ENCODE results near the gene MARCHF7. TPM values are rescaled to one million over a fixed set of nuclear protein-coding genes. Genes with fewer than 3 reads are reported as not detected.

The MARCHF7 gene
- total and polyA plus RNA-seq, 2 of the 13 experiments (the other 11 are each of a cell fraction or from before 2014, with no cell fraction given) = 32.8 to 88.5 TPM

DNA sequence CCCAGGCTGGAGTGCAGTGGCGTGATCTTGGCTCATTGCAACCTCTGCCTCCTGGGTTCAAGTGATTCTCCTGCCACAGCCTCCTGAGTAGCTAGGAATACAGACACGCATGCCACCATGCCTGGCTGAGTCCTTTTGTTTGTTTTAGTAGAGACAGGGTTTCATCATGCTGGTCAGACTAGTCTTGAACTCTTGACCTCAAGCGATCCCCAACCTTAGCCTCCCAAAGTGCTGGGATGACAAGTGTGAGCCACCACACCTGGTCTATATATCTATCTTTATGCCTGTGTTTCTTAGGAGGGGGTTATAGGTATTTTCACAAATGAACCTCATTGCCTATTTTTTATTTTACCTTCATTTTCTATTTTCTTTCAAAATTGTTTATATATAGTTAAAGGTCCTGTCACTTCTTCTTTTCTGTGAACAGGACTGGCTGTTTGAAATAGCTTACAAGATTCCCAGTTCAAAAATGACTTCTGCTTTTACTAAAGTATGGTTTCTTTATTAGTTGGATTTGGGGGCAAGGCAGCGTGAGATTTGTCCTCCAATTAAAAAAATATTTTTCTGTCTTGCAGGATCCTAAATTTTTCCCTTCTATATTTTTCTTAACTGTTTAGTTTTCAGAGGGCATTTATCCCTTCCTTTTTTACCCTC, 16.4 kb upstream of the MARCHF7 start:
- no peaks in the 10 kb centered on the region for H3K27me3 ChIP-seq (ENCODE audit: control insufficient read depth in 1 of 2, insufficient read depth in 2 of 2, low read length in 2 of 2)
- WGBS (ENCODE audit: low lambda C conversion rate) = 86% methylated on average over 4 of the region's 4 CpGs
- POLR2A ChIA-PET = no interaction called here
- no peak overlapping the region for H2AFZ ChIP-seq (ENCODE audit: low read length)
- no peaks in the 10 kb centered on the region for H3K79me2 ChIP-seq (ENCODE audit: insufficient read depth, low read length)
- H3K9me3 ChIP-seq (ENCODE audit: low read length) = no peaks in the 10 kb centered on the region
- no peak overlapping the region for H3K27ac ChIP-seq (ENCODE audit: extremely low read length, insufficient read depth, low read length)
- no peaks in the 10 kb centered on the region for H4K20me1 ChIP-seq (ENCODE audit: insufficient read depth, low read length)
- no peak overlapping the region for H3K4me3 ChIP-seq (replicated peaks in 1 of 3; ENCODE audit: insufficient read depth in 1 of 3, low read depth in 2 of 3, low read length in 3 of 3)
- in situ Hi-C loops (cut with HindIII; ENCODE audit: extremely low pct_ligation_motif_present, low pct_unique_long_range_greater_than_20kb) = loop anchor here (10.0 kb wide), 1 partner anchor 141 kb away; no protein-coding TSS in a partner anchor
- H3K36me3 ChIP-seq (replicated peaks in 1 of 2; ENCODE audit: control insufficient read depth in 1 of 2, insufficient read depth in 2 of 2, low read length in 2 of 2) = no peaks in the 10 kb centered on the region
- intact Hi-C loops (cut with micrococcal nuclease; ENCODE audit: unreplicated experiment) = loop anchor here (5.0 kb wide), 1 partner anchor 1269 kb away; no protein-coding TSS in a partner anchor
- CTCF ChIA-PET (ENCODE audit: low intra/inter-chr PET ratio, low total read pairs) = no interaction called here
- DNase-seq (ENCODE audit: low spot score) (no peak), ATAC-seq (no peak), FAIRE-seq (no peak)
- no peaks in the 10 kb centered on the region for H3K4me1 ChIP-seq (ENCODE audit: insufficient read depth, low read length)
- no TSS peak for BruUV-seq (replicated peaks)
- no peak overlapping the region for H3K9ac ChIP-seq (ENCODE audit: insufficient read depth, low read depth, low read length)
- H3K4me2 ChIP-seq (ENCODE audit: low read depth, low read length) = no peak overlapping the region
- TF ChIP-seq ZNF256 (CRISPR knock-in tag; conservative IDR thresholded peaks at IDR 0.05) = no peak
- TF ChIP-seq RARA (CRISPR knock-in tag; IDR thresholded peaks at IDR 0.05) = 0 out of 2 replicates have a peak, but pooled peaks have one; percentile 29
- TF ChIP-seq NR2F1 (CRISPR knock-in tag; IDR thresholded peaks at IDR 0.05) = peak in 1 of 2 experiments; percentile 35; a peak in 1 of 4 replicates
- TF ChIP-seq ZNF460 (CRISPR knock-in tag; IDR thresholded peaks at IDR 0.05; ENCODE audit: borderline replicate concordance) = peak; percentile 68; the same call in 1 of the 2 replicates

DNA sequence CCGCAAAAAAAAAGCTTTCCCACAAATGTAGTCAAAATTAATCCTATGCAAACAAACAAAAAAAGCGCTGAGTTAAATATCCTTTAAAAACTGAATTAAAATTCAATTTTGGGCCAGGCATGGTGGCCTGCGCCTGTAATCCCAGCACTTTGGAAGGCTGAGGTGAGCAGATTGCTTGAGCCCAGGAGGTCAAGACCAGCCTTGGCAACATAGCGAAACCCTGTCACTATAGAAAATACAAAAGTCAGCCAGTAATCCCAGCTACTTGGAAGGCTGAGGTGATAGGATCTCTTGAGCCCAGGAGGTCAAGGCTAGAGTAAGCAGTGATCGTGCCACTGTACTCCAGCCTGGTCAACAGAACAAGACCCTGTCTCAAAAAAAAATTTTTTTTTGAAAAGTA, 8.8 kb upstream of the MARCHF7 start:
- no peaks in the 10 kb centered on the region for H3K79me2 ChIP-seq (ENCODE audit: insufficient read depth, low read length)
- FAIRE-seq = peak; percentile 37
- H3K4me2 ChIP-seq (ENCODE audit: low read depth, low read length) = no peak overlapping the region
- H3K9ac ChIP-seq (ENCODE audit: insufficient read depth, low read depth, low read length) = no peak overlapping the region
- H4K20me1 ChIP-seq (ENCODE audit: insufficient read depth, low read length) = no peaks in the 10 kb centered on the region
- in situ Hi-C loops (cut with HindIII; ENCODE audit: extremely low pct_ligation_motif_present, low pct_unique_long_range_greater_than_20kb) = no loop called here
- intact Hi-C loops (cut with micrococcal nuclease; ENCODE audit: unreplicated experiment) = no loop called here
- no peak for ATAC-seq
- H2AFZ ChIP-seq (ENCODE audit: low read length) = no peak overlapping the region
- no peaks in the 10 kb centered on the region for H3K9me3 ChIP-seq (ENCODE audit: low read length)
- H3K27ac ChIP-seq (ENCODE audit: extremely low read length, insufficient read depth, low read length) = no peak overlapping the region
- DNase-seq (ENCODE audit: low spot score) = no peak
- H3K36me3 ChIP-seq (replicated peaks in 1 of 2; ENCODE audit: control insufficient read depth in 1 of 2, insufficient read depth in 2 of 2, low read length in 2 of 2) = no peaks in the 10 kb centered on the region
- WGBS (ENCODE audit: low lambda C conversion rate) = 87% methylated on average over 5 of the region's 5 CpGs
- POLR2A ChIA-PET = interaction anchor here (1.9 kb wide), 1 partner anchor 9 kb away, joined by 13 read pairs; the partner anchor contains the start of gene MARCHF7
- H3K4me3 ChIP-seq (replicated peaks in 1 of 3; ENCODE audit: insufficient read depth in 1 of 3, low read depth in 2 of 3, low read length in 3 of 3) = no peak overlapping the region
- CTCF ChIA-PET (ENCODE audit: low intra/inter-chr PET ratio, low total read pairs) = no interaction called here
- H3K4me1 ChIP-seq (ENCODE audit: insufficient read depth, low read length) = no peaks in the 10 kb centered on the region; the same call in 1 of the 2 replicates
- no TSS peak for BruUV-seq (replicated peaks)
- H3K27me3 ChIP-seq (ENCODE audit: control insufficient read depth in 1 of 2, insufficient read depth in 2 of 2, low read length in 2 of 2) = no peaks in the 10 kb centered on the region
- TF ChIP-seq HMGA1 (CRISPR knock-in tag; conservative IDR thresholded peaks at IDR 0.05) = no peak
- TF ChIP-seq, protein P1, sequence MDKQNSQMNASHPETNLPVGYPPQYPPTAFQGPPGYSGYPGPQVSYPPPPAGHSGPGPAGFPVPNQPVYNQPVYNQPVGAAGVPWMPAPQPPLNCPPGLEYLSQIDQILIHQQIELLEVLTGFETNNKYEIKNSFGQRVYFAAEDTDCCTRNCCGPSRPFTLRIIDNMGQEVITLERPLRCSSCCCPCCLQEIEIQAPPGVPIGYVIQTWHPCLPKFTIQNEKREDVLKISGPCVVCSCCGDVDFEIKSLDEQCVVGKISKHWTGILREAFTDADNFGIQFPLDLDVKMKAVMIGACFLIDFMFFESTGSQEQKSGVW (CRISPR knock-in tag; IDR thresholded peaks at IDR 0.05; ENCODE audit: borderline replicate concordance) = no peak
- TF ChIP-seq, protein P2, sequence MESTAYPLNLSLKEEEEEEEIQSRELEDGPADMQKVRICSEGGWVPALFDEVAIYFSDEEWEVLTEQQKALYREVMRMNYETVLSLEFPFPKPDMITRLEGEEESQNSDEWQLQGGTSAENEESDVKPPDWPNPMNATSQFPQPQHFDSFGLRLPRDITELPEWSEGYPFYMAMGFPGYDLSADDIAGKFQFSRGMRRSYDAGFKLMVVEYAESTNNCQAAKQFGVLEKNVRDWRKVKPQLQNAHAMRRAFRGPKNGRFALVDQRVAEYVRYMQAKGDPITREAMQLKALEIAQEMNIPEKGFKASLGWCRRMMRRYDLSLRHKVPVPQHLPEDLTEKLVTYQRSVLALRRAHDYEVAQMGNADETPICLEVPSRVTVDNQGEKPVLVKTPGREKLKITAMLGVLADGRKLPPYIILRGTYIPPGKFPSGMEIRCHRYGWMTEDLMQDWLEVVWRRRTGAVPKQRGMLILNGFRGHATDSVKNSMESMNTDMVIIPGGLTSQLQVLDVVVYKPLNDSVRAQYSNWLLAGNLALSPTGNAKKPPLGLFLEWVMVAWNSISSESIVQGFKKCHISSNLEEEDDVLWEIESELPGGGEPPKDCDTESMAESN (CRISPR knock-in tag; conservative IDR thresholded peaks at IDR 0.05) = no peak
- no peak for TF ChIP-seq ZNF737 (CRISPR knock-in tag; IDR thresholded peaks at IDR 0.05; ENCODE audit: borderline replicate concordance)
- no peak for TF ChIP-seq ADNP (CRISPR knock-in tag; IDR thresholded peaks at IDR 0.05)
- TF ChIP-seq, protein P3, sequence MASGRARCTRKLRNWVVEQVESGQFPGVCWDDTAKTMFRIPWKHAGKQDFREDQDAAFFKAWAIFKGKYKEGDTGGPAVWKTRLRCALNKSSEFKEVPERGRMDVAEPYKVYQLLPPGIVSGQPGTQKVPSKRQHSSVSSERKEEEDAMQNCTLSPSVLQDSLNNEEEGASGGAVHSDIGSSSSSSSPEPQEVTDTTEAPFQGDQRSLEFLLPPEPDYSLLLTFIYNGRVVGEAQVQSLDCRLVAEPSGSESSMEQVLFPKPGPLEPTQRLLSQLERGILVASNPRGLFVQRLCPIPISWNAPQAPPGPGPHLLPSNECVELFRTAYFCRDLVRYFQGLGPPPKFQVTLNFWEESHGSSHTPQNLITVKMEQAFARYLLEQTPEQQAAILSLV (CRISPR knock-in tag; IDR thresholded peaks at IDR 0.05; ENCODE audit: borderline replicate concordance) = no peak
- no peak for TF ChIP-seq AKAP8 (CRISPR knock-in tag; IDR thresholded peaks at IDR 0.05)
- TF ChIP-seq, protein P4, sequence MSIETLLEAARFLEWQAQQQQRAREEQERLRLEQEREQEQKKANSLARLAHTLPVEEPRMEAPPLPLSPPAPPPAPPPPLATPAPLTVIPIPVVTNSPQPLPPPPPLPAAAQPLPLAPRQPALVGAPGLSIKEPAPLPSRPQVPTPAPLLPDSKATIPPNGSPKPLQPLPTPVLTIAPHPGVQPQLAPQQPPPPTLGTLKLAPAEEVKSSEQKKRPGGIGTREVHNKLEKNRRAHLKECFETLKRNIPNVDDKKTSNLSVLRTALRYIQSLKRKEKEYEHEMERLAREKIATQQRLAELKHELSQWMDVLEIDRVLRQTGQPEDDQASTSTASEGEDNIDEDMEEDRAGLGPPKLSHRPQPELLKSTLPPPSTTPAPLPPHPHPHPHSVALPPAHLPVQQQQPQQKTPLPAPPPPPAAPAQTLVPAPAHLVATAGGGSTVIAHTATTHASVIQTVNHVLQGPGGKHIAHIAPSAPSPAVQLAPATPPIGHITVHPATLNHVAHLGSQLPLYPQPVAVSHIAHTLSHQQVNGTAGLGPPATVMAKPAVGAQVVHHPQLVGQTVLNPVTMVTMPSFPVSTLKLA (IDR thresholded peaks at IDR 0.05) = no peak
